Measurements from ENCODE around the gene CR1.
"Not testable (repeated sequence)": the region's sequence is repeated elsewhere in the genome, so short reads cannot be mapped to it uniquely, and the experiment has no call there.

The CR1 gene

GRCh38 chr1:207581496-207582153 is 85.7 kb downstream of the CR1 start:
- no peak for ATAC-seq
- no peak for DNase-seq

- ATAC-seq, DNase-seq: not testable (repeated sequence)
Measured at GRCh38 chr1:207589506-207589905, 93.5 kb downstream of the CR1 start.

- not testable (repeated sequence) for DNase-seq, ATAC-seq
Measured at GRCh38 chr1:207591205-207591604, 95.2 kb downstream of the CR1 start.

DNA sequence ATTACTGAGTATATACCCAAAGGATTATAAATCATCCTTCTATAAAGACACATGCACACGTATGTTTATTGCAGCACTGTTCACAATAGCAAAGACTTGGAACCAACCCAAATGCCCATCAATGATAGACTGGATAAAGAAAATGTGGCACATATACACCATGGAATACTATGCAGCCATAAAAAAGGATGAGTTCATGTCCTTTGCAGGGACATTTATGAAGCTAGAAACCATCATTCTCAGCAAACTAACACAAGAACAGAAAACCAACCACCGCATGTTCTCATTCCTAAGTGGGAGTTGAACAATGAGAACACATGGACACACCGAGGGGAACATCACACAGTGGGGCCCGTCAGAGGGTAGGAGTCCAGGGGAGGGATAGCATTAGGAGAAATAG is 98.1 kb downstream of the CR1 start:
- DNase-seq, ATAC-seq: not testable (repeated sequence)

- DNase-seq, result no peak
- ATAC-seq, result no peak
Measured at GRCh38 chr1:207603777-207604176, 107.8 kb downstream of the CR1 start.

DNA sequence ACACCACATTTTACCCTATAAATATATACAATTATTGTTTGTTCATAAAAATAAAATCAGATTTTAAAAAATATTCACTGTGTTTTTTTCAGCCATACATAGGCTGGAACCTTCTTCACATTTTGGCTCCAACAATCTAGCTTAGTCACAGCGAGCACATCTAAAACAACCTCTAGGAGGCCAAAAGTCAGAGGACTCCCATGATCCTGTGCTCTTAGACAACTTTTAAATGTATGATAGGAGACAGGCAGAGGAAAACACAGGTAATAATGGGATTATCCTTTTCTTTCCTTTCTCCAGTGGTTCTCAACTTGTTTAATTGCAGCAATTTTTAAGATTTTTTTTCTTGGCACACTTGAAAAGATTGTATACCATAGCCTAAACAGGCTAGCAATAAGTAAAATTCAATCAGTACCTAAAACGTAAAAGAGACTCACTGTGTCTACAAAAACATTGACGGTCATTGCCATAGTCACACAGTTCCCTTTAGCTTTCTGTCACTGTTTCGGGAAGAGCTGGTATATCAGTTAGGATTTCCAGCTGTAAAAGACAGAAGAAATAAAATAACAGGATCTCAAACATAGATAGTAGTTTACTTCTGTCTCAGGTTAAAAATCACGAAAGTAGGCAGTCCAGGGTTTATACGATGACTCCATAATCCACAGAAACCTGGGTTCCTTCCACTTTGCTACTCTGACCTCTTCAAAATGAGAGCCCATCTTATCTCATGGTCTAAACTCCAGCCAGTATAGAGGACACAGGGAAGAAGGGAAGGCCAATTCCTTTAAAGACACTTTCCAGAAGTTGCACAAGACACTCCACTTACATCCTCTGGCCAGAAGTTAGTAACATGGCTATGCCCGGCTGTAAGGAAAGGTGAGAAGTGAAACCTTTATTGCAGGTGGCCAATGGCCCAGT is 109.7 kb downstream of the CR1 start:
- ATAC-seq (no peak), DNase-seq (no peak)

DNA sequence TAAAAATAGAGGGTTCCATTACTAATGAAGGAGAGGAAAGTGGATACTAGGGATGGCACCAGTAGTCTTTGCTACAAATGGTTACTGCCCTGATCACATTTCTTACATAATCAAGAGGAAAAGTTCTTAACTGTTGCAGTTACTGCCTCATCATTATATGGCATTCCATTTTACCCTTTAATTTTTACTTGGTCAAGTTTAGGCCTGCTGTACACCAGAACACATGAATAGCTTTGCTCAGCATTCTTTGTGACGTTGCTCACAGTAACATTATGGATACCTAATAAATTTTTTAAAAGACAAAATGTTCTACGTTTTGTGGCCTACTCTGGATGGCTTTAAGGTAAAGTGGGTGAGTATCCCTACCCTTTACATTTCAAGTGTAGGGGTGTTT is 110.4 kb downstream of the CR1 start:
- no peak for DNase-seq
- no peak for ATAC-seq

DNA sequence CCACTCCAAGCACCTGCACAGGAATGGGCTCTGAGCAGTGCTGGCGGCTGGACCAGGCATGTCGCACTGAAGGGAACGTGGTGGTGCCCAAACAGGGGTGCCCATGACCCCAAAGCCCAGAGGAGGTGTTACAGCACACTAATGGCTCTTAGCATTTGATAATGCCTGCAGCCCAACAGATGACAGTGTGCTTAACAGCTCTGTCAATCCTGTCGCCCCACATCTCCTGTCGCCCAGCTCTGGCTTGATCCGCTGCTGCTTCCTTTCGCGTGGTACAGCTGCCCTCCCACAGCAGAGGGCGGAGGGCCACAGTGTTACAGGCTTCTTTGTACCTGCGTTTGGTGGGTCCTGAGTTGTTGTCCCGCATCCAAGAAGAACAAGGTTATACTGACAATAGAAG is 116.8 kb downstream of the CR1 start:
- ATAC-seq (no peak), DNase-seq (no peak)

GRCh38 chr1:207619871-207620542 is 124.0 kb downstream of the CR1 start:
- DNase-seq (no peak), ATAC-seq (peak; percentile 86)

GRCh38 chr1:207620543-207620893 is 124.6 kb downstream of the CR1 start:
- no peak for DNase-seq
- no peak for ATAC-seq

DNA sequence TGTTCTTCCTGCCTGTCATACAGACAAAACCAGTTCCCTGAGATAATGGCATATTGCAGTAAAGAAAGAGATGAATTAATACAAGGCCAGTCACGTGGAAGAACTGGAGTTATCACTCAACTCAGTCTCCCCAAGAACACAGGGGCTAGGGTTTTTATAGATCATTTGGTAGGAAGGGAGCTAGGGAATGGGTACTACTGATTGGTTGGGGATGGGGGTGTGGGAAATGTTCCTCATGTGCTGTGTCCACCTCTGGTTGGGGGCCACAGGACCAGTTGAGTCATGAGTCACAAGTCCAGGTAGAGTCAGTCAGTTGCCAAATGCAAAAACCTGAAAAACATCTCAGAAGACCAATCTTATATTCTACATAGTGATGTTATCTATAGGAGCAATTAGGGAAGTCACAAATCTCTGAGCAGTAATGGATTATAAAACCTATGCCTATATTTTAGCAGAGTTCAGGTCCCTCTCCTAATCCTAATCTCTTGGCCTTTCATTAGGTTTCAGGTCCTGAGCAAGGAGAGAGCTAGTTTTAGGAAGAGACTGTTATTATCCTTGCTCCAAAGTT is 129.6 kb downstream of the CR1 start:
- ATAC-seq, DNase-seq: not testable (repeated sequence)

- DNase-seq (no peak), ATAC-seq (no peak)
Measured at GRCh38 chr1:207626972-207627337, 131.0 kb downstream of the CR1 start.

DNA sequence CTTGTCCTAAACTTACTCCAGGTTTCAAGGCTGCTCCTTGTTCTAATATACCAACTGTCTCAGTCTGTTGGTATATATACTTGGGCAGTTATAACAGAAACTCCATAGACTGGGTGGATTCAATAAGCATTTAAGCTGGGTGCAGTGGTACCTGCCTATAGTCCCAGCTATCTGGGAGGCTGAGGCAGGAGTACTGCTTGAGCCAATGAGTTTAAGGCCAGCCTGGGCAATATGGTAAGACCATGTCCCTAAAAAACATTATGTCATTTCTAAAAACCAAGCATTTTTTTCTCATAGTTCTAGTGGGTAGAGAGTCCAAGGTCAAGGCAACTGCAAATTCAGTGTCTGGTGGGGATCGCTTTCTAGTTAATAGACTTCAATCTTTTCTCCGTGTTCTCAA is 131.5 kb downstream of the CR1 start:
- no peak for ATAC-seq
- no peak for DNase-seq

DNA sequence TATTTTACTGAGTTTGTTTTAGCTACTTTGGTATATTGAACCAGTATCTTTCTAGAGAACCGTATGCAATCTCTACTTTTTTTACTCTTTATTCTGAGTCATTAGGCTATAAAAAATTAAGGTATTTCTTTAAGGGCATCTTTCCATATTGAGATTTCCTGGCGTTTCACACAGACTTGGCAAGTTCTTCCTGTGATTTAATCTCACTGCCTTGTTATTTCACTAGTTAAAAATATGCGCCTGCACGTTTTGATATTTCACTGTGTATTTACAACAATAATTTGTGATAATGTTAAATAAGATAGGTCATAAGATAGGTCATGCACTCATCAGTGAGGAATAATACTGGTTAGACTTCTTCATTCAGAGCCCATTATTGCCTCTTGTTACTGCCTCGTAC is 132.8 kb downstream of the CR1 start:
- ATAC-seq, result no peak

DNA sequence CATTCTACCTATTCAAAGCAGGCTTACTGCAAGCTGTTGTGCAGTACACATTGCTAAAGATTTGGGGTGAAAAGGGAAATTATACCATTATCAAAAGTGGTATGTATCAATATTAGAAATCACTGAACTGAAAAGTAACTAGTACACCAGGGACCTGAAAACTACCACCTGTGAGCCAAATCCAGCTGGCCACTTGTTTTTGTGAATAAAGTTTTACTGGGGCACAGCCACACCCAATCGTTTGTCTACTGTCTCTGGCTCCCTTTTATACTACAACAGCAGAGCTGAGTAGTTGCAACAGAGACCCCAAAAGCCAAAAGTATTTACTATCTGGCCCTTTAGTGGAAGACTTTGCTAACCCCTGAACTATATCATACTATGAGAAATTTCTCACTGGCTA is 135.2 kb downstream of the CR1 start:
- no peak for ATAC-seq
- no peak for DNase-seq

More for the DNA sequence above, 132.8 kb downstream of the CR1 start:
- DNase-seq, result no peak

GRCh38 chr1:207633226-207633625 is 137.3 kb downstream of the CR1 start:
- no peak for ATAC-seq

GRCh38 chr1:207633699-207634289 is 137.8 kb downstream of the CR1 start:
- ATAC-seq, DNase-seq: not testable (repeated sequence)

More at GRCh38 chr1:207633226-207633625, 137.3 kb downstream of the CR1 start:
- DNase-seq, result no peak

- DNase-seq, ATAC-seq: not testable (repeated sequence)
Measured at GRCh38 chr1:207634293-207634692, 138.3 kb downstream of the CR1 start.

GRCh38 chr1:207635569-207636186 is 139.7 kb downstream of the CR1 start:
- not testable (repeated sequence) for DNase-seq, ATAC-seq

DNA sequence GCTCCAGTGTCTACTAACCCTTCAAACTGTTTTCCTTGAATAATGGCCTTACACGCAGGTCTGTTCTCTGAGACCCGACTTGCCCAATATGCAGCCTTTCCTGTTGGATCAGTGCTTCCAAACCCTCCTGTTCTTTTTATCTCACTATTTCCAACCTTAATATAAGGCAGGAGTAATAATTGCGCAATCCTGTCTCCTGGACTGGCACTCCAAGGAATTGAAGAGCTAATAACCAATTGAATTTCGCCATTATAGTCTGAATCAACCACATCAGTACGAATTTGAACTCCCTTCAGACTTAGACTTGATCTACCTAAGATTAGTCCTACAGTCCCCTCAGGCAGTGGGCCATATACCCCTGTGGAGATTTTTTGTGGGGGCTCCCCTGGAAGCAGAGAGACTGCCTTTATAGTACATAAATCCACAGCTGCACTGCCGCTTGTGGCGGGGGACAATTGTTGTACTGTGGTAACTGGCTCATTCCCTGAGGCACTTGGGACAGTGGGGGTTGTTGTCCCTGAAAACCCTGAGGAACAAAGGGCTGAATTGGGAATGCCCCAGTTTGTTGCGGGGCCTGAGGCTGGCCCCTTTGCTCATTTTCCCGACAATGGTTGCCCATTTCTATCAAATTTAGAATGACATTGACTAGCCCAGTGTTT is 142.7 kb downstream of the CR1 start:
- not testable (repeated sequence) for DNase-seq, ATAC-seq

GRCh38 chr1:207639362-207639761 is 143.4 kb downstream of the CR1 start:
- not testable (repeated sequence) for ATAC-seq, DNase-seq

Measured in stimulated activated naive CD8-positive, alpha-beta T cell treated with anti-CD3 and anti-CD28 coated beads, Interleukin-15, Interleukin-2, amounts not matched to agents 100 U/mL and 50 U/mL, for 24 hours (primary cell).